Pons (tissue), 1 donor: ENCODE data around the gene PRR3.

Experiments used
- DNase-seq: peaks from one replicate; pipeline ENCODE4 v3.0.0-alpha.2; 2016; ENCODE audit warnings: low spot score

Gene PRR3

GRCh38 chr6:30571762-30572082 is 14.6 kb downstream of the PRR3 start:
- peak; percentile 11 for DNase-seq

GRCh38 chr6:30572148-30572547 is 15.1 kb downstream of the PRR3 start:
- DNase-seq: no peak

- DNase-seq: no peak
Observed at GRCh38 chr6:30573113-30573512, 16.0 kb downstream of the PRR3 start.

DNA sequence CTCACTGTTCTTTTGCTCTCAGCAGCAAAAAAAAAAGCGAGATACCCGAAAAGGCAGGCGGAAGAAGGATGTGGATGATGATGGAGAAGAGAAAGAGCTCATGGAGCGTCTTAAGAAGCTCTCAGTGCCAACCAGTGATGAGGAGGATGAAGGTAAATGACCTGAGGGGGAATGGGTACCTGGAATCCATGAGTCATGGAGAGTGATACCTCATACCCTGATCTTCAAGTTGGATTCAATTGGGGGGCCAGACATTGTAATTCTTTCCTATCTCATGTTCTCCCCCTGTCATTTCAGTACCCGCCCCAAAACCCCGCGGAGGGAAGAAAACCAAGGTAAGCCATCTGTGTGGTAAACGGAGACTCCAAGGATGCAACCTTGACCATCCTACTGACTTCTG is 21.0 kb downstream of the PRR3 start:
- DNase-seq: no peak

- DNase-seq: no peak
Observed at GRCh38 chr6:30583921-30584320, 26.8 kb downstream of the PRR3 start.

GRCh38 chr6:30589754-30590358 is 32.8 kb downstream of the PRR3 start:
- no peak for DNase-seq

GRCh38 chr6:30590509-30590908 is 33.4 kb downstream of the PRR3 start:
- DNase-seq: no peak

GRCh38 chr6:30591008-30591407 is 33.9 kb downstream of the PRR3 start:
- no peak for DNase-seq

DNA sequence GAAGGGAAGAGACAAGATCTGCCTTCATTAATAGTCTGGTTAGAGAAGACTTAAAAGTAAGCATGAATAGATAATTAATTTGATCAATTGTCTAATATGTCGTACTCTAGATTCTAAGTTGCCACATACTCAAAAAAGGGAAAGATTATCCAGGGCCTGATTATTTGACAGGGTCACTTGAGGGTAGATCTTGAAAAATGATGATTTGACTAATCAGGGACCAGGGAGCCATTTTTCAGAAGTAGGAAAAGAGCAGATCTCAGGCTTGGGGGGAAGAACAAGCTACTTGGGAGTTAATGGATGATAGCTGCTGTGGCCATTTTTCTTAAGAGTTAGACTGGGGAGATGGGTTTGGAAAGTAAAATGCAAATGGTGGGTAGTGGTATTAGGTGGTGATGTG is 35.2 kb downstream of the PRR3 start:
- no peak for DNase-seq

GRCh38 chr6:30597315-30598144 is 40.4 kb downstream of the PRR3 start:
- DNase-seq: peak; percentile 69

DNA sequence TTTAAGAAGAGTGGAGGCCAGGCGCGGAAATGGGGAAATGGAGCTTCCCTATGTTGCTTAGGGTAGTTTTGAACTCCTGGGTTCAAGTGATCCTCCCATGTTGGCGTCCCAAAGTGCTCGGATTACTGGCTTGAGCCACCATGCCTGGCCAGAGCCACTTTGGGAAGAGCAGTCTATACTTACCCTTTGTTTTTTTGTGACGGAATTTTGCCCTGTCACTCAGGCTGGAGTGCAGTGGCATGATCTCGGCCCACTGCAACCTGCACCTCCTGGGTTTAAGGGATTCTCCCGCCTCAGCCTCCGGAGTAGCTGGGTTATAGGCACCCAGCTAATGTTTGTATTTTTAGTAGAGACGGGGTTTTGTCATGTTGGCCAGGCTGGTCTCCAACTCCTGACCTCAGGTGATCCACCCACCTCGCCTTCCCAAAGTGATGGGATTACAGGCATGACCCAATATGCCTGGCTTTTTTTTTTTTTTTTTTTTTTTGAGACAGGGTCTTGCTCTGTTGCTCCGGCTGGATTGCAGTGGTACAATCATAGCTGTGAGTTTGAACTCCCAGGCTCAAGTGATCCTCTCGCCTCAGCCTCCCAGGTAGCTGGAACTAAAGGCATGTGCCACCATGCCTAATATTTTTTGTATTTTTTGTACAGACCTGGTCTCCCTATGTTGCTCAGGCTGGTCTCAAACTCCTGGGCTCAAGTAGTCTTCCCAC is 42.0 kb downstream of the PRR3 start:
- no peak for DNase-seq

- no peak for DNase-seq
Observed at GRCh38 chr6:30599625-30600324, 42.7 kb downstream of the PRR3 start.

- DNase-seq: no peak
Observed at GRCh38 chr6:30600451-30600961, 43.4 kb downstream of the PRR3 start.

- DNase-seq: no peak
Observed at GRCh38 chr6:30601436-30601814, 44.3 kb downstream of the PRR3 start.

- no peak for DNase-seq
Observed at GRCh38 chr6:30601815-30602641, 44.9 kb downstream of the PRR3 start.

DNA sequence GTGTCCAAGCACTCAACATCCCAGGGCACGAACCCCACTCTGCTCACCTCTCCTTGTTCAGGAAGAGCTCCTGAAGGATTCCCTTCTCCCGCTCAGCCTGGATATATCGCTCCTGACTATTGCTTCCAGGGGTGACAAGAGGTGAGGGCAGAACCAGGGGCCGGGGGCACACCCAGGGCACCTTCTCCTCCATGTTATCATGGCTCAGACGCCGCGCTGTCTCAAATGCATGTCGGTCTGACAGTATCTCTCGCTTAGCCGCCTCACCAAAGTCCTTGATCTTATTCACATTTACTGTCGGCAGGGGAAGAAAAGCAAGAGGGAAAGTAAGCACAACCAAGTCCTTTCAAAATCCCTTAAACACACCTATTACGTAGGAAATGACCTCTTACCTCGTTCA is 46.9 kb downstream of the PRR3 start:
- DNase-seq: no peak

DNA sequence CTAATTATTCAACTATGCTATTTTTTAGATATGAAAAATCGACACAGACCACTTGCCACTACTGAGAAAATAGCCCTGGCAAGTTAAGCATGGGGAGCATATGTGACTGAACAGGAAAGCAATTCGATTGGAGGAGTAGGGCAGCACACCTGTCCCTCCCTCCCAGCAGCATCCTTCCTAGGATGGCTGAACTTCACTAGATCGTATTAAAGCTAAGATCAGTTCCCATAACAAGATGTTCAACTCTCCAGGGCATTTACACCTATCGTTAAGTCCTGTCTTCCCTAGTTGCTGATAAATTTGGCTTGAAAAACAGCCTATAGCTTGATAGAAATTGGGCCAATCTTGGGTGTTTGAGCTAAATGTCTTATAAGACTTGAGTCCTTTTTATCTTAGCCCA is 53.0 kb downstream of the PRR3 start:
- DNase-seq: no peak

- no peak for DNase-seq
Observed at GRCh38 chr6:30611150-30611855, 54.2 kb downstream of the PRR3 start.

DNA sequence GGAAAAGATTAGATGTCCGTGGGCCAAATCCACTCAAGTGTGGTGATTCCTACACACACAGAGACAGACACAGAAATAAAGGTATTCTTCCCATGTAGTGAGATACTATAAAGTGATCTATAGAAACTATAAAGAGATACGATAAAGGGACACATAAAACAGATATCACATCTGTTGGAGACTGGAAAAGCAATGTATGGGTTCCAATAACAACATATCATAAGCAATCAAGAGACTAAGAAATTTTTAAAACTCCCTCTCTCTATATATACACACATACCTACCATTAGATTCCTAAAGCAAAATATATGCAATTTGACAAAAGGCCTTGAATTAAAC is 54.7 kb downstream of the PRR3 start:
- no peak for DNase-seq

- no peak for DNase-seq
Observed at GRCh38 chr6:30612213-30612612, 55.1 kb downstream of the PRR3 start.

- no peak for DNase-seq
Observed at GRCh38 chr6:30612687-30613248, 55.7 kb downstream of the PRR3 start.
